GM21423 (cell line): ENCODE results near the gene ZNF584.
A peak's percentile ranks its signal among the peaks of the same experiment; 100 is the strongest.
"Not testable (repeated sequence)": the region's sequence is repeated elsewhere in the genome, so short reads cannot be mapped to it uniquely, and the experiment has no call there.

Experiments
- ATAC-seq: cut with Tn5 transposase; IDR thresholded peaks from one replicate; pipeline ENCODE4 v1.9.1; 2021; ENCODE audit warnings: mild to moderate bottlenecking, moderate library complexity; ENCODE audit not compliant: unreplicated experiment

Gene ZNF584

DNA sequence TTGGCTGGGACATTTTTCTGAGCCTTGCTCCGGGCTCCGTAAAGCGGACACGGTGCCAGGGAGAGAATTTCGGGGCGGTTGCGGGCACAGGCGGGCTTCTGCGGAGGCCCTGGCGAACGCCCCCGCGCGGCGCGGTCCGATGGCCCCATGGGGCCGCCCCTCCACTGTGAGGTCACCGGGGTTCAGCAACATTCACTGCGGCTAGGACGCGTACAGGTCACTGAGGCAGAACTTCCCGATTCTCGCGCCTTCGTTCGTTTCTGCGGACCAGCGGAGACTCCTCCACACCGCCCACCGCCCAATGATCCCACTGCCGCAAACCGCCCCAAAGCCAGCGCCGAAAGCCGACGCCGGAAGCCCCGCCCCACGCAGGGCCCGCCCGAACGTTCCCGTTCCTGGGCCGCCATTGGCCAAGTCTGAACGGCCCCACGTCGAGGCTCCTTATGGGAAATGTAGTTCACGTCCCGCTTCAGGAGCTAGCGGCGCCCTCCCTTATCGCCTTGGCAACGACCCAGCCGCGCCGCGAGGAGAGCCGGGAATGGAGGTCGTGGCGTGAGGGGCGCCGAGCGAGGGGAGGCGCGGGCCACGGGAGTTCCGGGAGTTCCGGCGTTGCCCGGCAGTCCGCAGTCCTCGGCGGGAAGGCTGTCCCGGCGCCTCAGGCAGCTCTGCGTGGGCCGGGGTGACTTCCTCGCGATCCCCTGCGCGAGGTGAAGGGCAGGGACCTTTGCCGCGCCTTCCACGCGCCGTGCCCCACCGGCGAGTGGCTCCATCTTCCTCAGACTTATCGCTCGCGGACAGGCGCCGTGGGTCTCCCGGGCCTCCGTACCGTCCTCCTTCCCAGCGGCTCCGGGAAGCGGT is at the start of gene ZNF584:
ZNF584 (plus strand) TSS at position 498 of the 858 bp plus-strand sequence. CDS start 499 bp downstream, outside the sequence.
- peak; percentile 92 for ATAC-seq

DNA sequence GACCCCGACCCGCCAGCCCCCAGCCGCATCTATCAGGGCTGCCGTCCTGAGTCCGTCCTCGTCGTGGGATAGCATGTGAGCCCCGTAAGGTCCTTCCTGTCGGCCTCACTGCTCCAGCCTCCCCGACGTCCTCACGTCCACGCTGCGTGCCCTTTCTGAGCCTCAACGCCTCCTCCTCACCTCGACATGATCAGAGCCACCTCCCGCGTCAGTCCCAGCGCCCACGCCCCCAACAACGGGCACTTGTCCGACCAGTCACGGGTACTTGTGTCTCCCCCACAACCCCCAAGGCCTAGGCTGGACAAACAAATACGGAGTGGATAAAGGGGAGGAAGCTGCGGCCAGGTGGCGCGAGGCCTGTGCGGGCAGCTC is 46.6 kb upstream of the ZNF584 start:
- ATAC-seq, result peak; percentile 2

DNA sequence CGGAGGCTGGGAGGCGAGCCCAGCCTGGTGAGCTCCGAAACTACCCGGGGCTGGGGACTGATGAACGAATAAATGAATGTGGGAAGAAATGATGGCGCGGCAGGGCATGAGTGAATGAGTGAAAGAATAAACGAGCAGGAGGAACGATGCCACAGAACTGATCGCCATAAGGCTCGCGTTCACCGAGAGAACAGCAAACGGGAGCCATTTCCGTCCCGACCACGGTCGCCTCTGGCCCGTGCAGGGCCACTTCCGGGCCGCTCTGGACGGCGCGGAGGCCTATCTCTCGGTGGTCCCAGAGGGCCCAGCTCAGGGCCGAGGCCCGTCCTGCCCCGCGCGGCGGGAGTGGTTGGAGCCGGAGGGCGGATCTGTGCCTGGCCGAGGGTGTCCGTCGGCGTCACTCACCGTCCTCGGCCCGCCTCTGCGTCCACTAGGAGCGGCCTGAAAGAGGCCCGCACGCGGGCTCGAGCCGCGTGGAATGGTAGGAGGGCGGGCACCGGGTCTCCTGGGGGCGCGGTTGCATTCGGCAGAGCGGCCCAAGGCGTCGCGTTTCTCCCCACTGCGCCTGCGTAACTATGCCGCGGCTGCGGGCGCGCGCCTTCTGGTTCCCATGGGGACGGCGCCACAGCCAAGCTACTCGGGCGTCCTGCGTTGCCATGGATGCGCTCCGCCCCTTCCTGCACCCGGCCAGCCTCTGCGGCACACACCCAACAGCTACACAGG is 46.0 kb upstream of the ZNF584 start, which contains the start of gene ZNF497:
ZNF497 (minus strand) TSS at position 480 of the 723 bp plus-strand sequence. CDS start 5,116 bp downstream, outside the sequence.
- ATAC-seq, result peak; percentile 84

- no peak for ATAC-seq
Observed at GRCh38 chr19:58364146-58364545, 44.3 kb upstream of the ZNF584 start.

DNA sequence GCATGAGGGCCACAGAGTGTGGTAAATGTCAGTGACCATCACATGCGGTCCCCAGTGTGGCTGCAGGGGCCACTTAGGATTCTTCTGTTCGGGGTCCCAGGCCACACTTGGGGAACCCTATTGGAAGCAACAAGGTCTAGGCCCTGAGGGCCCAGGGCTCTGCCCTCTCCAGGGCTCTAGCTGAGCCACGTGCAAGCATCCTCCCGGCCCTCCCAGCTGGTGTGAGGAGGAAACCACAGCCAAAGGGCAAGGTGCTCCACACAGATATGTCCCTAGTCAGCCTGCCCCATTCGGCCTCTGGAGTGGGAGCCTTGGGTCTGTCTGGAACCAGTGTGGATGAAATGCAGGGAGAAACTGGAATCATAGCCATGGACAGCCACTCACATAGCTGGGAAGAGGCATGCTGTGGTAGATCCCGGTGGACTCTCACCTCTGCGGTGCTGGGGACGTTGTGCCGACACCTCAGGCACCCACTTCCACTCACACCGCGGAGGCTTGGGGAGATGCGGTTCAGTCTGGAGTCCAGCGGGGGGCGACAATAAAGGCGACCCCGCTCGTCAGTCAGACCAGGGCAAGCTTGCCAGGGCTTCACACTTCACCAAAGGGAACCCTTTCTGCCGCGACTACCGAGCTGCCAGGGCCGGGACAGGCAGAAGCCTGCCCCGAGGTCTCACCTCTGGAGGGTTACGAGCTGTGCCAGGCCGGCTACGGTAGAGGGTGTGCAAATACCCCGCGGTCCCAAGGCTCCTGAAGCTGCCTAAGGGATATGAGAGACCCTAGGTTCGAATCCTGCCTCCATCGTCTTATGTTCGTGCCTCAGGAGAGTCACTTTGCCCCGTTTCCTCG is 41.6 kb upstream of the ZNF584 start:
- no peak for ATAC-seq

GRCh38 chr19:58367698-58368454 is 40.6 kb upstream of the ZNF584 start:
- no peak for ATAC-seq

DNA sequence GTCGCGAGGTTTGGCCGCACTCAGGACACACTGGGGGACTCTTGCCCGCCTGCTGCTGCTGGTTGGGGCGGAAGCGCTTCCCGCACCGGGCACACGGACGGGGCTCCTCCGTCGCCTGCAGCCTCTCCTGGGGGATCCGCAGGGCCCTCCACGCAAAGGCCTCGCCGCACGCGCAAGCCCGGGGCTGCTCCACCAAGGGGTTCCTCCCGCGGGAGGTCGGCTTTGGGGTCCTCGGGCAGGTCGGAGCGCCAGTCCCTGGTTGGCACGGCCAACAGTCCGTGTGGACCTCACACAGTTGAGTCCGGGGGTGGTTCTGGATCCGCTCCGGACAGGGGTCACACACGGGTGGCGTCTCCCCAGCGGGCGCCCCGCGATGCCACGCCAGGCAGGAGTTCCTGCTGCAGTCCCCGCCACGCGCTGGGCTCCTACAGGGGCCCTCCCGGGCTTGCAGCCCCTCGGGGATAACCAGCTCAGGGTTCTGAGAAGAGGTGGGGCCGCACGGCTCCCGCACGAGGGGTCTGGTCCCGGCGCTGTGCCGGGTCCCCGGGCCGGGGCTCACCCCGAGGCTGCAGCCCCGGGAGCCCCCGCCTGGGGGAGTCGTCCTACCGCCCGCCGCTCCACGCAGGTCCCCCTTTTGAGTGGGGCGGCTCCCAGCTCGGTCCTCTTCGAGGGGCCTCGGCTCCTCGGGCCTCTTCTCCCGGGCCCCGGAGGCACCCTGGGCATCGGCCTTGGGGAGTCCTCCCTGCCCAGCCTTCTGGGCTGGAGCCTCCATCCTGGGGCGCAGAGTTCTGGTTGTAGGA is 39.7 kb upstream of the ZNF584 start:
- no peak for ATAC-seq

GRCh38 chr19:58372311-58373133 is 35.9 kb upstream of the ZNF584 start:
- ATAC-seq, result no peak

DNA sequence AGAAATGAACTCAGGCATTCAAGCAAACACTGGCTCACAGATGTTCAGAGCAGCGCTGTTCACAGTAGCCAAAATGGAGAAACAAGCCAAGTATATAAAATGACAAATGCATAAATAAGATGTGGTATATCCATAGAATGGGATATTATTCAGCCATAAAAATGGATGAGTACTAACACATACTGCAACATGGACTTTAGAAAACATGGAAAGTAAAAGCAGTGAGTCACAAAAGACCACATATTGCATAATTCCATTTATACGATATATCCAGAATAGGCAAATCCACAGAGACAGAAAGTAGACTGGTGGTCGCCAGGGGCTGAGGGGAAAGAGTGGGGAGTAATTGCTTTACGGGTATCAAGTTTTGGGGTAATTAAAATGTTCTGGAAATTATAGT is 34.2 kb upstream of the ZNF584 start:
- no peak for ATAC-seq

DNA sequence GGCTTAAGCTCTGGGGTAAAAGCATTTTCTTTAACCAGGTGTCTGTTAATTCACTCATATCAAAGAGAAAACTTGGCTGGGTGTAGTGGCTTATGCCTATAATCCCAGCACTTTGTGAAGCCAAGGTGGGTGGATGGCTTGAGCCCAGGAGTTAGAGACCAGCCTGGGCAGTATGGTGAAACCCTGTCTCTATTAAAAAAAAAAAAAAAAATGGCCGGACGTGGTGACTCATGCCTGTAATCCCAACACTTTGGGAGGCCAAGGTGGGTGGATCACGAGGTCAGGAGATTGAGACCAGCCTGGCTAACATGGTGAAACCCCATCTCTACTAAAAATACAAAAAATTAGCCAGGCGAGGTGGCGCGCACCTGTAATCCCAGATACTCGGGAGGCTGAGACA is 31.7 kb upstream of the ZNF584 start:
- ATAC-seq, result not testable (repeated sequence)

- ATAC-seq, result no peak
Observed at GRCh38 chr19:58379246-58379645, 29.2 kb upstream of the ZNF584 start.

DNA sequence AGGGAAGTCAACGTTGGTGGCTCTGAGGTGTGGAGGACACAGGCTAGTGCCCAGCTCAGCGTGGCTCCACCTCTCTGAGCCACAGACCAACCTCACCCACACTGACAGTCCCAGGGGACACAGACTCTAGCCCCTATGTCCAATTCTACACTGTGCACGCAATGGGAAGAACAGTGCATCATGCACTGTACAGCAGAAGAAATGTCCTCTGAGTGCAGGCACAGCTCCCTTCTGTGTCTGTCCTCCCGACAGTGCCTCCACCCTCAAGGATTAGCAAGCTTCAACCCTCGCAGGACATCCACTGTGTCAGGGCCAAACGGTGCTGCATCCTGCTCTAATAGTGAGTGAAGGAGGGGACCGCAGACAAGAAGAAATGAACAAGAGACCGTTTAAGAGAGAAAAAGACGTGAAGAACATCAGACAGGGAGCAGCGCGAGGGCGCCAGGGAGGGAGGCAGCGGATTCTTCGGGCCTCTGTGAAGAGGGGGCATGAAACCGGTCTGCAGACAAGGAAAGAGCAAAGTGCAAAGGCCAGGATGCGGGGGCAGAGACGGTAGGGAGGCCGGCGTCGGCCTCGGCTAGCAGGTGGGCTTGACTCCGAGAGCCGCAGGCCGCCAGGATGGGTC is 28.3 kb upstream of the ZNF584 start:
- no peak for ATAC-seq

DNA sequence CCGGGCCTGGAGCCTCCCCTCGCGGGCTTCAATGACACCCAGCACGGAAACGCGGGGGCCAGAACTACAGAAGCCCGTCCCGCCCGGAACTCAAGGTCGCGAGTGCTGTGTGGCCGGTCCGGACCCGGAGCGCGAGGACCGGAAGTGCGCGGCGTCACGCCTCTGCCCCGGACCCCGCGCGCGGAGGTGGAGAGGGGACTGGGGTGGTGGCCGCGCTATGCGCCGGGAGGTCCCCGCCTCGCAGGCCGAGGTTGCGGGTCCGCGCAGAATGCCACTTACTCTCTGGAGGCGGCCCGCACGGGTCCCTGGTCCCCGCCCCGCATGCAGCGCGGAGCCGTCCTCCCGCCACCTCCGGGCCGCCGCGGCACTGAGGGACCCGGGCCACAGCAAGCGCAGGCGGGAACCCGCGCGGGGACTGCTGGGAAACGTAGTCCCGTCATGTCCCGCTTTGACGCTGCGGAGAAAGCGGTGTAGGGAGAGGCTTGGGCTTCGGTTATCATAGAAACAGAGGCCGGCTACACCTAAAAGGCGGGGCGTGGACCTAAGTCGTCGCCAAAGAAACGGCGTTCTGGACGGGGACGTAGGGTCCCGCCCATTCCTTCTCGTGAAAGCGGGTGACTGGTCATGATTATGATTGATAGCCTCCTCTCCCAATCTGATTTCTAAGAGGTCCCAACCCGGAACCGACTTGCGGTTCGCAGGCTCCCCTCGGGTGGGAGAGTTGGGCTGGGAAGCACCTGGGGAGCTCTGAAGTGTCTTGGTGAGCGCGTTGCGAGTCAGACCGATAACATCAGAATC is 27.6 kb upstream of the ZNF584 start, which contains the start of gene ZNF837:
ZNF837 (minus strand) TSS at position 369 of the 798 bp plus-strand sequence. CDS start 11,698 bp downstream, outside the sequence.
- ATAC-seq, result peak; percentile 76

- no peak for ATAC-seq
Observed at GRCh38 chr19:58381460-58382212, 26.8 kb upstream of the ZNF584 start.

DNA sequence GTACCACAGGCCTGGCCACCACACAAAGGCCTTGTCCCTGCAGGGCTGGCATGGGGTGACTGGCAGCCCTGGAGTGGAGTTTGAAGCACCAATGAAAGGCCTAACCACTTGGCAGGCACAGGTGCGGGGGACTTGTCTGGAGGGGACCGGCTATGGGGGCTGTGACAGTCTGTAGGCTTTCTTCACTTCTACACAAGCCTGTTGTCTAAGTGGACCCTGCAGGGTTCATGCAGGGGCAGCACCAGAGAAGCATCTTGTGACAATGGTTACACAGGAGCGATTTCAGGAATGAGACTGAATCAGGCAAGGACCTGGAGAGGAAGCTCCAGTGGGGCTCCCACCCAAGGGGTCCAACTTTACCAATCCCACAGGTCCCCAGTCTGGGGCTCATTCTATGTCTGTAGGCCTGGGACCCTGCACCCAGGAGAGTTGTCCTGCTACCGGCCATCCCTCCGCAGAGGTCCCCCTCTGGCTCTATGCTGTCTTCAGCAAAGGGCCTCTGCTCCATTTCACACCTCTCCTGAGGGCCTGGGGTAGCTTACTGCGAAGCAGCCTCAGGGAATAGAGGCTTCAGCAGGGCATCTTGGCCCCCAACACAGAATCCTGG is 25.3 kb upstream of the ZNF584 start:
- ATAC-seq, result no peak

DNA sequence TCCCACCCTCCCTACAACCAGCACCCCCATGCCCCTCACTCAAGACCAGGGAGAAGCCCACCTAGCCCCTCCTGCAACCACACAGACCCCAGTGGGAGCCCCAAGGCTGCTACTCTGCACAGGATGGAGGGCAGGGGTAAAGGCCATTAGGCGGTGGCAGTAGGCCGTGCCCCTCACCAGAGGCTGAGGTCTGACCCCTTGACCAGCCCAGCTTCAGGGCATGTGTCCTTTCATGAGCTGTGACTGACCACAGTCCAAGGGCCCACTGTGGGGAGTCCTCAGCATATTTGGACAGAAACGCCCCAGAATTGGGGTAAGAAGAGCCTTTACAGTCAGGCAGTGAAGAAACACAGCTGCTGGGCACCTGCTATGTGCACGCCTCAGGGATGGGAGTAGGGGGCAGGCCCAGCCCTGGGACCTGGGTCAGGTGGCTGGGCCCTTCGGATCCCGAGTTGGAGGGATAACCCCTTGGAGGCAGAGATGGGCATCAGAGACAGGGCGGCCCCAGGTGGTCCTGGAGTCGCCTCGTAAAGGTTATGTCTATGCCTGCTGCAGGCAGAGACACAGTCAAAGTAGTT is 23.0 kb upstream of the ZNF584 start:
- no peak for ATAC-seq
